ENCODE measurements around the gene CRYBB1.

The CRYBB1 gene

GRCh38 chr22:26610996-26611395, 6.8 kb downstream of the CRYBB1 start:
- Histone ChIP-seq H3K36me3 (ENCODE audit: control insufficient read depth, insufficient read depth, low read length) (no peaks in the 10 kb centered on the region), H3K9ac (ENCODE audit: low read length) (no peak overlapping the region), H3K27me3 (ENCODE audit: control insufficient read depth, insufficient read depth, low read length) (no peaks in the 10 kb centered on the region), H3K27ac (ENCODE audit: low read depth, low read length) (no peak overlapping the region), H3K4me1 (ENCODE audit: control insufficient read depth, insufficient read depth, low read length) (no peaks in the 10 kb centered on the region), H3K4me3 (ENCODE audit: low read length) (no peak overlapping the region)

- H3K27ac ChIP-seq (ENCODE audit: low read depth, low read length), result no peak overlapping the region
- no peaks in the 10 kb centered on the region for H3K4me1 ChIP-seq (ENCODE audit: control insufficient read depth, insufficient read depth, low read length)
- H3K9ac ChIP-seq (ENCODE audit: low read length), result no peak overlapping the region
- no peaks in the 10 kb centered on the region for H3K27me3 ChIP-seq (ENCODE audit: control insufficient read depth, insufficient read depth, low read length)
- H3K4me3 ChIP-seq (ENCODE audit: low read length), result no peak overlapping the region
- no peaks in the 10 kb centered on the region for H3K36me3 ChIP-seq (ENCODE audit: control insufficient read depth, insufficient read depth, low read length)
Observed at GRCh38 chr22:26610072-26610958, 7.5 kb downstream of the CRYBB1 start.

- Histone ChIP-seq H3K27ac (ENCODE audit: low read depth, low read length) (no peak overlapping the region), H3K36me3 (ENCODE audit: control insufficient read depth, insufficient read depth, low read length) (no peaks in the 10 kb centered on the region), H3K4me3 (ENCODE audit: low read length) (no peak overlapping the region), H3K9ac (ENCODE audit: low read length) (no peak overlapping the region), H3K27me3 (ENCODE audit: control insufficient read depth, insufficient read depth, low read length) (no peaks in the 10 kb centered on the region), H3K4me1 (ENCODE audit: control insufficient read depth, insufficient read depth, low read length) (no peaks in the 10 kb centered on the region)
Observed at GRCh38 chr22:26609287-26609686, 8.5 kb downstream of the CRYBB1 start.

GRCh38 chr22:26608129-26608528, 9.7 kb downstream of the CRYBB1 start:
- H3K4me1 ChIP-seq (ENCODE audit: control insufficient read depth, insufficient read depth, low read length), result no peaks in the 10 kb centered on the region
- no peaks in the 10 kb centered on the region for H3K36me3 ChIP-seq (ENCODE audit: control insufficient read depth, insufficient read depth, low read length)
- H3K9ac ChIP-seq (ENCODE audit: low read length), result no peak overlapping the region
- H3K4me3 ChIP-seq (ENCODE audit: low read length), result no peak overlapping the region
- H3K27ac ChIP-seq (ENCODE audit: low read depth, low read length), result no peak overlapping the region
- H3K27me3 ChIP-seq (ENCODE audit: control insufficient read depth, insufficient read depth, low read length), result no peaks in the 10 kb centered on the region

GRCh38 chr22:26606611-26607010, 11.2 kb downstream of the CRYBB1 start:
- no peaks in the 10 kb centered on the region for H3K36me3 ChIP-seq (ENCODE audit: control insufficient read depth, insufficient read depth, low read length)
- H3K27me3 ChIP-seq (ENCODE audit: control insufficient read depth, insufficient read depth, low read length), result no peaks in the 10 kb centered on the region
- no peak overlapping the region for H3K4me3 ChIP-seq (ENCODE audit: low read length)
- H3K4me1 ChIP-seq (ENCODE audit: control insufficient read depth, insufficient read depth, low read length), result no peaks in the 10 kb centered on the region
- H3K27ac ChIP-seq (ENCODE audit: low read depth, low read length), result no peak overlapping the region
- H3K9ac ChIP-seq (ENCODE audit: low read length), result no peak overlapping the region

- no peak overlapping the region for H3K4me3 ChIP-seq (ENCODE audit: low read length)
- H3K27me3 ChIP-seq (ENCODE audit: control insufficient read depth, insufficient read depth, low read length), result peaks cover 5% of the 10 kb centered on the region
Observed at GRCh38 chr22:26604368-26604767, 13.5 kb downstream of the CRYBB1 start.

GRCh38 chr22:26602127-26602526, 15.7 kb downstream of the CRYBB1 start:
- H3K27ac ChIP-seq (ENCODE audit: low read depth, low read length), result no peak overlapping the region
- no peak overlapping the region for H3K4me3 ChIP-seq (ENCODE audit: low read length)
- H3K4me1 ChIP-seq (ENCODE audit: control insufficient read depth, insufficient read depth, low read length), result no peaks in the 10 kb centered on the region
- no peaks in the 10 kb centered on the region for H3K36me3 ChIP-seq (ENCODE audit: control insufficient read depth, insufficient read depth, low read length)
- no peak overlapping the region for H3K9ac ChIP-seq (ENCODE audit: low read length)
- H3K27me3 ChIP-seq (ENCODE audit: control insufficient read depth, insufficient read depth, low read length), result peaks cover 6% of the 10 kb centered on the region

More at GRCh38 chr22:26604368-26604767, 13.5 kb downstream of the CRYBB1 start:
- Histone ChIP-seq H3K27ac (ENCODE audit: low read depth, low read length) (no peak overlapping the region), H3K36me3 (ENCODE audit: control insufficient read depth, insufficient read depth, low read length) (no peaks in the 10 kb centered on the region), H3K4me1 (ENCODE audit: control insufficient read depth, insufficient read depth, low read length) (no peaks in the 10 kb centered on the region), H3K9ac (ENCODE audit: low read length) (no peak overlapping the region)

GRCh38 chr22:26601726-26602125, 16.1 kb downstream of the CRYBB1 start:
- H3K36me3 ChIP-seq (ENCODE audit: control insufficient read depth, insufficient read depth, low read length), result no peaks in the 10 kb centered on the region
- H3K27me3 ChIP-seq (ENCODE audit: control insufficient read depth, insufficient read depth, low read length), result peaks cover 6% of the 10 kb centered on the region
- no peak overlapping the region for H3K9ac ChIP-seq (ENCODE audit: low read length)
- no peak overlapping the region for H3K27ac ChIP-seq (ENCODE audit: low read depth, low read length)
- no peak overlapping the region for H3K4me3 ChIP-seq (ENCODE audit: low read length)
- no peaks in the 10 kb centered on the region for H3K4me1 ChIP-seq (ENCODE audit: control insufficient read depth, insufficient read depth, low read length)

GRCh38 chr22:26599505-26599904, 18.3 kb downstream of the CRYBB1 start:
- Histone ChIP-seq H3K4me1 (ENCODE audit: control insufficient read depth, insufficient read depth, low read length) (no peaks in the 10 kb centered on the region), H3K4me3 (ENCODE audit: low read length) (no peak overlapping the region)

GRCh38 chr22:26597480-26597879, 20.3 kb downstream of the CRYBB1 start:
- H3K9ac ChIP-seq (ENCODE audit: low read length), result no peak overlapping the region
- peaks cover 6% of the 10 kb centered on the region for H3K27me3 ChIP-seq (ENCODE audit: control insufficient read depth, insufficient read depth, low read length)
- H3K36me3 ChIP-seq (ENCODE audit: control insufficient read depth, insufficient read depth, low read length), result no peaks in the 10 kb centered on the region
- no peaks in the 10 kb centered on the region for H3K4me1 ChIP-seq (ENCODE audit: control insufficient read depth, insufficient read depth, low read length)
- H3K27ac ChIP-seq (ENCODE audit: low read depth, low read length), result no peak overlapping the region
- no peak overlapping the region for H3K4me3 ChIP-seq (ENCODE audit: low read length)

More at GRCh38 chr22:26599505-26599904, 18.3 kb downstream of the CRYBB1 start:
- no peaks in the 10 kb centered on the region for H3K36me3 ChIP-seq (ENCODE audit: control insufficient read depth, insufficient read depth, low read length)
- H3K27ac ChIP-seq (ENCODE audit: low read depth, low read length), result no peak overlapping the region
- H3K27me3 ChIP-seq (ENCODE audit: control insufficient read depth, insufficient read depth, low read length), result peaks cover 6% of the 10 kb centered on the region
- no peak overlapping the region for H3K9ac ChIP-seq (ENCODE audit: low read length)

- Histone ChIP-seq H3K27me3 (ENCODE audit: control insufficient read depth, insufficient read depth, low read length) (peaks cover 6% of the 10 kb centered on the region), H3K36me3 (ENCODE audit: control insufficient read depth, insufficient read depth, low read length) (no peaks in the 10 kb centered on the region), H3K4me1 (ENCODE audit: control insufficient read depth, insufficient read depth, low read length) (no peaks in the 10 kb centered on the region), H3K4me3 (ENCODE audit: low read length) (no peak overlapping the region), H3K9ac (ENCODE audit: low read length) (no peak overlapping the region), H3K27ac (ENCODE audit: low read depth, low read length) (no peak overlapping the region)
Observed at GRCh38 chr22:26597026-26597425, 20.8 kb downstream of the CRYBB1 start.

- no peak overlapping the region for H3K9ac ChIP-seq (ENCODE audit: low read length)
- H3K4me3 ChIP-seq (ENCODE audit: low read length), result no peak overlapping the region
- H3K36me3 ChIP-seq (ENCODE audit: control insufficient read depth, insufficient read depth, low read length), result no peaks in the 10 kb centered on the region
- H3K4me1 ChIP-seq (ENCODE audit: control insufficient read depth, insufficient read depth, low read length), result no peaks in the 10 kb centered on the region
- H3K27me3 ChIP-seq (ENCODE audit: control insufficient read depth, insufficient read depth, low read length), result no peaks in the 10 kb centered on the region
- no peak overlapping the region for H3K27ac ChIP-seq (ENCODE audit: low read depth, low read length)
Observed at GRCh38 chr22:26593763-26594162, 24.1 kb downstream of the CRYBB1 start.

- no peak overlapping the region for H3K4me3 ChIP-seq (ENCODE audit: low read length)
- H3K9ac ChIP-seq (ENCODE audit: low read length), result no peak overlapping the region
- H3K36me3 ChIP-seq (ENCODE audit: control insufficient read depth, insufficient read depth, low read length), result no peaks in the 10 kb centered on the region
- no peak overlapping the region for H3K27ac ChIP-seq (ENCODE audit: low read depth, low read length)
- H3K27me3 ChIP-seq (ENCODE audit: control insufficient read depth, insufficient read depth, low read length), result no peaks in the 10 kb centered on the region
- H3K4me1 ChIP-seq (ENCODE audit: control insufficient read depth, insufficient read depth, low read length), result no peaks in the 10 kb centered on the region
Observed at GRCh38 chr22:26592421-26592891, 25.4 kb downstream of the CRYBB1 start.
